NCI-H2227 (cell line): ENCODE measurements around the gene RAB39A.
"Not testable (repeated sequence)": the region's sequence is repeated elsewhere in the genome, so short reads cannot be mapped to it uniquely, and the experiment has no call there.

Source experiments
- DNase-seq: peaks from one replicate; lab custom pipeline; 2025; ENCODE audit not compliant: unreplicated experiment; lab: John Stamatoyannopoulos, UW

Gene RAB39A

GRCh38 chr11:107928046-107928766, at the start of gene RAB39A:
Gene RAB39A (plus strand): TSS chr11:107928448. CDS start chr11:107928569, 121 bp downstream.
- DNase-seq, result peak; percentile 95

GRCh38 chr11:107881471-107881870, 46.8 kb upstream of the RAB39A start:
- not testable (repeated sequence) for DNase-seq

GRCh38 chr11:107882095-107882820, 46.0 kb upstream of the RAB39A start:
- DNase-seq, result no peak

- peak; percentile 2 for DNase-seq
These were observed 30.0 kb upstream of the RAB39A start for GRCh38 chr11:107898270-107898669.

GRCh38 chr11:107908211-107908610, 20.0 kb upstream of the RAB39A start:
- no peak for DNase-seq

GRCh38 chr11:107912415-107912814, 15.8 kb upstream of the RAB39A start:
- not testable (repeated sequence) for DNase-seq

GRCh38 chr11:107915229-107915628, 13.0 kb upstream of the RAB39A start:
- DNase-seq, result no peak

GRCh38 chr11:107916671-107917241, 11.5 kb upstream of the RAB39A start:
- peak; percentile 62 for DNase-seq

- no peak for DNase-seq
These were observed 6.3 kb upstream of the RAB39A start for GRCh38 chr11:107921997-107922396.

GRCh38 chr11:107923519-107923918, 4.7 kb upstream of the RAB39A start:
- not testable (repeated sequence) for DNase-seq

GRCh38 chr11:107924306-107924705, 3.9 kb upstream of the RAB39A start:
- no peak for DNase-seq

GRCh38 chr11:107927559-107927958, 689 bp upstream of the RAB39A start:
- DNase-seq, result no peak

- DNase-seq, result peak; percentile 46
These were observed 689 bp downstream of the RAB39A start for GRCh38 chr11:107928767-107929507.

- DNase-seq, result peak; percentile 28
These were observed 1.5 kb downstream of the RAB39A start for GRCh38 chr11:107929611-107930200.

- no peak for DNase-seq
These were observed 3.0 kb downstream of the RAB39A start for GRCh38 chr11:107931206-107931605.

- DNase-seq, result no peak
These were observed 19.7 kb downstream of the RAB39A start for GRCh38 chr11:107947904-107948303.

GRCh38 chr11:107948328-107948727, 20.1 kb downstream of the RAB39A start:
- DNase-seq, result not testable (repeated sequence)

- DNase-seq, result no peak
These were observed 22.9 kb downstream of the RAB39A start for GRCh38 chr11:107951155-107951554.

GRCh38 chr11:107953446-107953845, 25.2 kb downstream of the RAB39A start:
- no peak for DNase-seq

- DNase-seq, result no peak
These were observed 28.3 kb downstream of the RAB39A start for GRCh38 chr11:107956543-107956942.

GRCh38 chr11:107957109-107957588, 28.9 kb downstream of the RAB39A start:
- DNase-seq, result no peak
